ENCODE measurements around the gene CCDC197.

- TF ChIP-seq KLF16 (IDR thresholded peaks at IDR 0.05) (no peak), CTCF (IDR thresholded peaks at IDR 0.05 in 2 of 3, conservative IDR thresholded peaks at IDR 0.05 in 1 of 3; ENCODE audit: insufficient read depth in 2 of 3, low read depth in 1 of 3, low read length in 3 of 3) (no peak), CHD4 (IDR thresholded peaks at IDR 0.05; ENCODE audit: insufficient read depth, insufficient replicate concordance, low read depth, low read length, poor library complexity, severe bottlenecking) (no peak), ZNF232 (CRISPR knock-in tag; IDR thresholded peaks at IDR 0.05) (no peak), POLR2A (conservative IDR thresholded peaks at IDR 0.05) (no peak), POLR2AphosphoS5 (IDR thresholded peaks at IDR 0.05; ENCODE audit: control insufficient read depth, insufficient read depth, low read depth, low read length) (no peak), ZBTB11 (CRISPR knock-in tag; IDR thresholded peaks at IDR 0.05) (no peak), NFXL1 (CRISPR knock-in tag; IDR thresholded peaks at IDR 0.05) (no peak), ZNF583 (CRISPR knock-in tag; IDR thresholded peaks at IDR 0.05) (no peak), ZNF133 (CRISPR knock-in tag; IDR thresholded peaks at IDR 0.05) (no peak), YY1 (IDR thresholded peaks at IDR 0.05; ENCODE audit: borderline replicate concordance in 1 of 3, control insufficient read depth in 1 of 3, extremely low read depth in 1 of 3, insufficient read depth in 3 of 3, insufficient read length in 1 of 3, insufficient replicate concordance in 2 of 3, low read depth in 1 of 3, low read length in 2 of 3) (no peak)
These were observed 23.2 kb downstream of the CCDC197 start for GRCh38 chr14:94020267-94020666.
